Trophoblast cell (in vitro differentiated cells and primary cell): ENCODE results near the gene ITM2B.

Experiments
- DNase-seq, 2 donors: peaks; one replicate each; pipeline ENCODE4 v3.0.0-alpha.2; 2016
- H2AFZ ChIP-seq: 2 replicates; pipeline ENCODE4 v1.6.1; 2013; ENCODE audit warnings: low read length, moderate library complexity, mild to moderate bottlenecking; ENCODE audit not compliant: insufficient read depth, poor library complexity
- H2AK5ac ChIP-seq: 2 replicates; pipeline ENCODE4 v1.6.1; 2013; ENCODE audit warnings: mild to moderate bottlenecking, low read length
- H2BK120ac ChIP-seq: 2 replicates; pipeline ENCODE4 v1.6.1; 2013; ENCODE audit warnings: low read length, mild to moderate bottlenecking, moderate library complexity; ENCODE audit not compliant: insufficient read depth, poor library complexity
- H2BK12ac ChIP-seq: 2 replicates; pipeline ENCODE4 v1.6.1; 2013; ENCODE audit warnings: mild to moderate bottlenecking, low read length, moderate library complexity
- H2BK5ac ChIP-seq: 2 replicates; pipeline ENCODE4 v1.6.1; 2013; ENCODE audit warnings: low read length, low read depth, moderate library complexity, mild to moderate bottlenecking; ENCODE audit not compliant: poor library complexity
- H3K14ac ChIP-seq: 2 replicates; pipeline ENCODE4 v1.6.1; 2013; ENCODE audit warnings: mild to moderate bottlenecking, low read length
- H3K18ac ChIP-seq: 2 replicates; pipeline ENCODE4 v1.6.1; 2013; ENCODE audit warnings: mild to moderate bottlenecking, low read length
- H3K23ac ChIP-seq: 2 replicates; pipeline ENCODE4 v1.6.1; 2013; ENCODE audit warnings: low read length
- H3K27ac ChIP-seq: 2 replicates; pipeline ENCODE4 v1.5.1; 2013; ENCODE audit warnings: low read depth, mild to moderate bottlenecking, inconsistent platforms, low read length, moderate library complexity
- H3K27me3 ChIP-seq: 2 replicates; pipeline ENCODE4 v1.6.1; 2013; ENCODE audit warnings: inconsistent platforms, mild to moderate bottlenecking, low read length, moderate library complexity; ENCODE audit not compliant: insufficient read depth
- H3K36me3 ChIP-seq, 2 experiments: 1 replicate in 1 of 2; 2 replicates in 1 of 2; pipeline ENCODE4 v1.6.1; 2013; ENCODE audit warnings: low read length in 2 of 2, mild to moderate bottlenecking in 2 of 2, moderate library complexity in 1 of 2; ENCODE audit not compliant: insufficient read depth in 2 of 2, control insufficient read depth in 1 of 2
- H3K4ac ChIP-seq: 2 replicates; pipeline ENCODE4 v1.6.1; 2013; ENCODE audit warnings: low read depth, mild to moderate bottlenecking, low read length, moderate library complexity
- H3K4me1 ChIP-seq, 2 experiments: 1 replicate in 1 of 2; 2 replicates in 1 of 2; pipeline ENCODE4 v1.6.1; 2013; ENCODE audit warnings: low read length in 2 of 2, mild to moderate bottlenecking in 2 of 2, moderate library complexity in 1 of 2; ENCODE audit not compliant: insufficient read depth in 2 of 2, control insufficient read depth in 1 of 2
- H3K4me2 ChIP-seq: 2 replicates; pipeline ENCODE4 v1.6.1; 2013; ENCODE audit warnings: inconsistent platforms, mild to moderate bottlenecking, low read length, moderate library complexity
- H3K4me3 ChIP-seq: 2 replicates; pipeline ENCODE4 v1.5.1; 2013; ENCODE audit warnings: mild to moderate bottlenecking, low read depth, low read length, inconsistent platforms
- H3K79me1 ChIP-seq: one replicate; pipeline ENCODE4 v1.6.1; 2013; ENCODE audit warnings: low read length
- H3K79me2 ChIP-seq: 2 replicates; pipeline ENCODE4 v1.6.1; 2013; ENCODE audit warnings: low read length, mild to moderate bottlenecking; ENCODE audit not compliant: control insufficient read depth, insufficient read depth, poor library complexity
- H3K9ac ChIP-seq: 2 replicates; pipeline ENCODE4 v1.6.1; 2013; ENCODE audit warnings: mild to moderate bottlenecking, low read length
- H3K9me3 ChIP-seq: 2 replicates; pipeline ENCODE4 v1.6.1; 2013; ENCODE audit warnings: low read depth, mild to moderate bottlenecking, control low read depth, inconsistent platforms, low read length; ENCODE audit not compliant: insufficient read depth
- H4K12ac ChIP-seq: 2 replicates; pipeline ENCODE4 v1.6.1; 2013; ENCODE audit warnings: low read depth, mild to moderate bottlenecking, low read length, moderate library complexity
- H4K8ac ChIP-seq: 2 replicates; pipeline ENCODE4 v1.6.1; 2013; ENCODE audit warnings: low read depth, mild to moderate bottlenecking, low read length, moderate library complexity
- H4K91ac ChIP-seq: one replicate; pipeline ENCODE4 v1.6.1; 2013; ENCODE audit warnings: low read depth, mild to moderate bottlenecking, low read length, moderate library complexity
- WGBS: extraction: QIAGEN DNeasy Blood & Tissue Kit; methylation state at CpG from one replicate; pipeline ENCODE4 v1.1.7; 2013; ENCODE audit warnings: missing lambda C conversion rate; ENCODE audit not compliant: insufficient read length, insufficient coverage; ENCODE audit errors: extremely low coverage; 5-methylcytosine and 5-hydroxymethylcytosine counted together

Gene ITM2B

DNA sequence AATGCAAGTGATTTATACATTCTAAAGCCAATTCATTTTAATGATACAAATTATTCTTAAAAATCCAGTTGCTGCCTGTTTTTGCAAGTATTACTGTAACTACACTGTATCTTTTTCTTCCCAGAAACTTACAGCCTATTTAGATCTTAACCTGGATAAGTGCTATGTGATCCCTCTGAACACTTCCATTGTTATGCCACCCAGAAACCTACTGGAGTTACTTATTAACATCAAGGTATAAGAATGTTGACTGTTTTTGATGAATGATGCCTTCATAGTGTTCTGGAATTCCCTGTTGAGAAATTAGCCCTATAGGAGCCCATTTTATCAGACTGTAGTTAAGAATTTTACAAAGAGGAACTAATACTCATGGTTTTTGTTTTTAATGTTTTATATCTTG is 25.0 kb downstream of the ITM2B start:
- Histone ChIP-seq H2AK5ac (no peak overlapping the region), H3K4me2 (no peak overlapping the region), H3K9me3 (no peaks in the 10 kb centered on the region), H3K36me3 (peaks cover 10 to 21% of the 10 kb centered on the region in 2 experiments), H3K18ac (no peak overlapping the region), H2AFZ (no peak overlapping the region), H4K12ac (no peak overlapping the region), H4K8ac (no peak overlapping the region), H3K4ac (no peak overlapping the region), H3K4me1 (no peaks in the 10 kb centered on the region), H4K91ac (no peak overlapping the region), H3K23ac (no peak overlapping the region), H2BK120ac (no peak overlapping the region), H3K79me2 (no peaks in the 10 kb centered on the region), H2BK12ac (no peak overlapping the region), H2BK5ac (no peak overlapping the region), H3K79me1 (no peaks in the 10 kb centered on the region), H3K27me3 (no peaks in the 10 kb centered on the region), H3K14ac (no peak overlapping the region), H3K27ac (no peak overlapping the region), H3K9ac (no peak overlapping the region), H3K4me3 (no peak overlapping the region)
- DNase-seq = no peak

DNA sequence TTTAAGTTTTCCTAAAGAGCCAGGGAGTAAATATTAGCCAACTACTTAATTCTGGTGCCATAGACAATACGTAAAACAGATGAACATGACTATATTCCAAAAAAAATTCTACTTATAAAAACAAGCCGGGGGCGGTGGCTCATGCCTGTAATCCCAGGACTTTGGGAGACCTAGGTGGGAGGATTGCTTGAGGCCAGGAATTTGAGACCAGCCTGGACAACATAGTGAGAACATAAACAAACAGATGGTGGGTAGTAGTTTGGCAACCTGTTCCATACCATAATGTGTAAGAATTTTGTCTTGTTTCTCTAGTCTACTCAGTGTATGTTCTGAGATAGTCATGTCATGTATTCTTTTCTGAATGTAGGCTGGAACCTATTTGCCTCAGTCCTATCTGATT is 25.4 kb downstream of the ITM2B start:
- H3K36me3 ChIP-seq = peaks cover 12 to 24% of the 10 kb centered on the region in 2 experiments
- no peak overlapping the region for H3K4me2 ChIP-seq
- H2BK120ac ChIP-seq = no peak overlapping the region
- no peak overlapping the region for H3K14ac ChIP-seq
- H2AK5ac ChIP-seq = no peak overlapping the region
- no peak overlapping the region for H4K12ac ChIP-seq
- H3K79me2 ChIP-seq = no peaks in the 10 kb centered on the region
- no peak overlapping the region for H2BK5ac ChIP-seq
- no CpG with 5 or more reads among the region's 3 CpGs for WGBS
- no peak overlapping the region for H3K4me3 ChIP-seq
- H3K4ac ChIP-seq = no peak overlapping the region
- no peak overlapping the region for H3K9ac ChIP-seq
- H3K27me3 ChIP-seq = no peaks in the 10 kb centered on the region
- DNase-seq = no peak
- no peak overlapping the region for H3K23ac ChIP-seq
- no peak overlapping the region for H2AFZ ChIP-seq
- no peaks in the 10 kb centered on the region for H3K4me1 ChIP-seq
- no peaks in the 10 kb centered on the region for H3K9me3 ChIP-seq
- H3K27ac ChIP-seq = no peak overlapping the region
- no peak overlapping the region for H4K91ac ChIP-seq
- no peak overlapping the region for H3K18ac ChIP-seq
- H2BK12ac ChIP-seq = no peak overlapping the region
- H3K79me1 ChIP-seq = no peaks in the 10 kb centered on the region
- no peak overlapping the region for H4K8ac ChIP-seq

DNA sequence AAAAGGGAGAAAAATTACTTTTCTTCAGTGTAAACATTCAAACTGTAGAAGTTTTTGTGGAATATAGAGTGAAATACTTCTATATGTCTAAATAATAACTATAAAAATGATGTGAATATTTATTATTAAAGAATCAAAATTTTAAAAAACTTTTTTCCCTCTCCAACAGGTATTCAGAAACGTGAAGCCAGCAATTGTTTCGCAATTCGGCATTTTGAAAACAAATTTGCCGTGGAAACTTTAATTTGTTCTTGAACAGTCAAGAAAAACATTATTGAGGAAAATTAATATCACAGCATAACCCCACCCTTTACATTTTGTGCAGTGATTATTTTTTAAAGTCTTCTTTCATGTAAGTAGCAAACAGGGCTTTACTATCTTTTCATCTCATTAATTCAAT is 28.0 kb downstream of the ITM2B start:
- H4K12ac ChIP-seq = no peak overlapping the region
- H3K9ac ChIP-seq = no peak overlapping the region
- no peak overlapping the region for H3K4me2 ChIP-seq
- H3K36me3 ChIP-seq = peaks cover 4 to 27% of the 10 kb centered on the region in 2 experiments
- no peak overlapping the region for H2BK5ac ChIP-seq
- no peak overlapping the region for H4K91ac ChIP-seq
- no peak overlapping the region for H3K23ac ChIP-seq
- no peak overlapping the region for H2BK120ac ChIP-seq
- no peak for DNase-seq
- H3K18ac ChIP-seq = no peak overlapping the region
- WGBS = no CpG with 5 or more reads among the region's 4 CpGs
- no peaks in the 10 kb centered on the region for H3K79me1 ChIP-seq
- no peaks in the 10 kb centered on the region for H3K4me1 ChIP-seq
- no peak overlapping the region for H3K27ac ChIP-seq
- no peak overlapping the region for H3K4me3 ChIP-seq
- no peak overlapping the region for H2BK12ac ChIP-seq
- H3K27me3 ChIP-seq = no peaks in the 10 kb centered on the region
- H3K79me2 ChIP-seq = no peaks in the 10 kb centered on the region
- no peak overlapping the region for H3K14ac ChIP-seq
- H2AFZ ChIP-seq = no peak overlapping the region
- H2AK5ac ChIP-seq = no peak overlapping the region
- no peak overlapping the region for H4K8ac ChIP-seq
- H3K9me3 ChIP-seq = no peaks in the 10 kb centered on the region
- no peak overlapping the region for H3K4ac ChIP-seq

DNA sequence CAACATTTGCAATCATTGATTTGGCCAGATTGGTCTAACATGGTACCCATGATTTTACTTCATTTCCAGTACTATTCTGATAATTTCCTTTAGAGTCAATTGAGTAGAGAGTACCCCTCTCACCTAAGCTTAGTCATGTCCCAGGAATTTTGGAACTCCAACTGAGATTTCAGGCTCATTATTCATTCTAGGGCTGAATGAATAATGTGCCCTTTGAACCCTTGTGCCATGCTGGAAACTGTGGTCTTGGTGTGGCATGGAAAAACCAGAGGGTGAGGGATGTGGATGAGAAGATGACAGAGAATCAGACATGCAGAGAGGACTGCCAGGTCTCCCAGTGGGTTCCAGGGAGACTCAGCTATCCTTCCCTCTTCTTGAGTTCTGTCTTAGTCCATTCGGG is 30.2 kb downstream of the ITM2B start:
- no peak overlapping the region for H3K4me2 ChIP-seq
- no peaks in the 10 kb centered on the region for H3K79me1 ChIP-seq
- no peaks in the 10 kb centered on the region for H3K27me3 ChIP-seq
- no peak overlapping the region for H3K23ac ChIP-seq
- no peak overlapping the region for H3K18ac ChIP-seq
- H4K8ac ChIP-seq = no peak overlapping the region
- no peak overlapping the region for H4K12ac ChIP-seq
- no peaks in the 10 kb centered on the region for H3K79me2 ChIP-seq
- no peak overlapping the region for H2AFZ ChIP-seq
- no peak overlapping the region for H3K14ac ChIP-seq
- H2AK5ac ChIP-seq = no peak overlapping the region
- no peak overlapping the region for H3K9ac ChIP-seq
- no peaks in the 10 kb centered on the region for H3K9me3 ChIP-seq
- H4K91ac ChIP-seq = no peak overlapping the region
- no peak overlapping the region for H2BK12ac ChIP-seq
- H2BK120ac ChIP-seq = no peak overlapping the region
- no peak overlapping the region for H3K4me3 ChIP-seq
- DNase-seq = no peak
- H3K4ac ChIP-seq = no peak overlapping the region
- H3K27ac ChIP-seq = no peak overlapping the region
- no peaks in the 10 kb centered on the region for H3K4me1 ChIP-seq
- no peak overlapping the region for H2BK5ac ChIP-seq
- H3K36me3 ChIP-seq = peaks cover 4 to 24% of the 10 kb centered on the region in 2 experiments
- WGBS = no CpG with 5 or more reads among the region's 1 CpG
